SK-N-SH (cell line): ENCODE results near the gene ARMH2. TPM values are rescaled to one million over a fixed set of nuclear protein-coding genes. Genes with fewer than 3 reads are reported as not detected.

Source experiments
- CTCF ChIA-PET: fragments of 300-600, 350-600 bp; formaldehyde crosslinking; extraction: SDS; loops from one replicate; lab custom pipeline; 2021; lab: Yijun Ruan, JAX
- POLR2A ChIA-PET: fragments of 350-600 bp; sonication (Branson Sonifier 250); formaldehyde crosslinking; extraction: SDS; loops from one replicate; lab custom pipeline; 2020; ENCODE audit warnings: antibody characterized with exemption, inconsistent platforms; lab: Yijun Ruan, JAX
- DNase-seq: peaks from one replicate; pipeline ENCODE4 v3.0.0; 2012
- H2AFZ ChIP-seq: fragments of 200-600 bp; sonication (generic); 2 replicates; pipeline ENCODE4 v1.8.1; 2016; ENCODE audit warnings: antibody characterized with exemption, mild to moderate bottlenecking, low read depth
- H3F3A ChIP-seq: fragments of 200-600 bp; sonication (generic); replicated peaks from 2 replicates; pipeline ENCODE3; 2016; ENCODE audit warnings: antibody characterized with exemption, mild to moderate bottlenecking; ENCODE audit not compliant: insufficient read depth
- H3K27ac ChIP-seq, 2 experiments: fragments of 200-500 bp in 1 of 2; fragments of 200-600 bp in 1 of 2; sonication (Bioruptor generic) in 1 of 2; sonication (generic), shearing (Covaris generic) in 1 of 2; 2 replicates each; pipeline versions ENCODE4 v1.5.1 to v1.6.1; 2014 to 2016; ENCODE audit warnings: low read depth in 2 of 2, inconsistent platforms in 1 of 2, low read length in 1 of 2, mild to moderate bottlenecking in 1 of 2, mixed read lengths in 1 of 2
- H3K27me3 ChIP-seq: fragments of 200-600 bp; sonication (generic), shearing (Covaris generic); 2 replicates; pipeline ENCODE4 v1.6.1; 2016; ENCODE audit warnings: mixed run types; ENCODE audit not compliant: insufficient read depth
- H3K36me3 ChIP-seq, 2 experiments: fragments of 200-500 bp in 1 of 2; fragments of 200-600 bp in 1 of 2; sonication (Bioruptor generic) in 1 of 2; sonication (generic) in 1 of 2; replicated peaks in 1 of 2; 2 replicates each; pipeline versions ENCODE3 to v1.5.1; 2014 to 2016; ENCODE audit warnings: low read length in 1 of 2, mild to moderate bottlenecking in 1 of 2; ENCODE audit not compliant: insufficient read depth in 2 of 2, control insufficient read depth in 1 of 2
- H3K4me1 ChIP-seq, 2 experiments: fragments of 200-500 bp in 1 of 2; fragments of 200-600 bp in 1 of 2; sonication (Bioruptor generic) in 1 of 2; sonication (generic), shearing (Covaris generic) in 1 of 2; 2 replicates each; pipeline versions ENCODE4 v1.5.1 to v1.6.1; 2014 to 2016; ENCODE audit warnings: low read depth in 1 of 2, low read length in 1 of 2, mixed run types in 1 of 2; ENCODE audit not compliant: insufficient read depth in 2 of 2, control insufficient read depth in 1 of 2
- H3K4me2 ChIP-seq: fragments of 200-600 bp; sonication (generic), shearing (Covaris generic); 2 replicates; pipeline ENCODE4 v1.6.1; 2017; ENCODE audit warnings: mixed run types
- H3K4me3 ChIP-seq, 2 experiments: fragments of 200-500 bp in 1 of 2; fragments of 200-600 bp in 1 of 2; sonication (Bioruptor generic) in 1 of 2; sonication (generic), shearing (Covaris generic) in 1 of 2; 2 replicates each; pipeline versions ENCODE4 v1.5.1 to v1.8.1; 2014 to 2016; ENCODE audit warnings: low read depth in 2 of 2, inconsistent platforms in 1 of 2, low read length in 1 of 2, mild to moderate bottlenecking in 1 of 2, mixed read lengths in 1 of 2, moderate library complexity in 1 of 2
- H3K79me2 ChIP-seq: fragments of 200-600 bp; sonication (generic); 2 replicates; pipeline ENCODE4 v1.8.1; 2017; ENCODE audit warnings: mild to moderate bottlenecking; ENCODE audit not compliant: insufficient read depth
- H3K9ac ChIP-seq: fragments of 200-600 bp; sonication (generic); 2 replicates; pipeline ENCODE4 v1.6.1; 2017; ENCODE audit warnings: mixed run types
- H3K9me2 ChIP-seq: fragments of 200-600 bp; sonication (generic); 2 replicates; pipeline ENCODE4 v1.6.1; 2017; ENCODE audit warnings: mixed run types
- H3K9me3 ChIP-seq: fragments of 200-600 bp; sonication (generic); 2 replicates; pipeline ENCODE4 v1.6.1; 2017; ENCODE audit warnings: mixed run types, mild to moderate bottlenecking, moderate library complexity
- H4K20me1 ChIP-seq: fragments of 200-600 bp; sonication (generic); 2 replicates; pipeline ENCODE4 v1.6.1; 2017; ENCODE audit warnings: mild to moderate bottlenecking, mixed run types; ENCODE audit not compliant: insufficient read depth
- CHD2 ChIP-seq: fragments of 150-350 bp; IDR thresholded peaks from 2 replicates; pipeline ENCODE4 v1.6.1; 2018; ENCODE audit warnings: low read length; ENCODE audit not compliant: partially characterized antibody
- FOSL2 ChIP-seq: IDR thresholded peaks from 2 replicates; pipeline ENCODE4 v1.4.0; 2012; ENCODE audit warnings: low read depth, mild to moderate bottlenecking, moderate library complexity, borderline replicate concordance
- GABPA ChIP-seq: IDR thresholded peaks from 2 replicates; pipeline ENCODE4 v1.4.0; 2012; ENCODE audit warnings: low read depth, mild to moderate bottlenecking
- GATA2 ChIP-seq: sonication (generic); formaldehyde crosslinking; IDR thresholded peaks from 2 replicates; pipeline ENCODE4 v1.5.0; 2020; ENCODE audit warnings: mild to moderate bottlenecking, missing genetic modification reagents
- JUND ChIP-seq: IDR thresholded peaks from 2 replicates; pipeline ENCODE4 v1.4.0; 2012
- POLR2AphosphoS5 ChIP-seq: IDR thresholded peaks from 2 replicates; pipeline ENCODE4 v1.6.1; 2012; ENCODE audit warnings: low read depth, low read length
- RFX5 ChIP-seq: IDR thresholded peaks from 2 replicates; pipeline ENCODE4 v1.6.1; 2012; ENCODE audit warnings: mild to moderate bottlenecking, improper control_type of control experiment, low read length
- TAF1 ChIP-seq: IDR thresholded peaks from 2 replicates; pipeline ENCODE4 v1.6.1; 2012; ENCODE audit warnings: low read depth, mild to moderate bottlenecking, low read length, moderate library complexity, borderline replicate concordance
- TCF12 ChIP-seq: IDR thresholded peaks from 2 replicates; pipeline ENCODE4 v1.4.0; 2012
- TEAD4 ChIP-seq: IDR thresholded peaks from 2 replicates; pipeline ENCODE4 v1.4.0; 2012; ENCODE audit warnings: mild to moderate bottlenecking, borderline replicate concordance; ENCODE audit not compliant: insufficient read depth
- WGBS: methylation state at CpG from one replicate; pipeline ENCODE4 v1.1.6; 2017; ENCODE audit warnings: low lambda C conversion rate; 5-methylcytosine and 5-hydroxymethylcytosine counted together
- polyA plus RNA-seq, 3 experiments: library from polyadenylated mRNA; depleted of rRNA; stranded (reverse); fragments of >200 nt; gene quantifications; 2 replicates each; pipeline ENCODE4 v1.2.3, GENCODE V29; 2012
- TF ChIP-seq, protein P1 (sequence below): fragments of 200-600 bp; sonication (generic); IDR thresholded peaks from 2 replicates; pipeline ENCODE4 v1.6.1; 2017; ENCODE audit warnings: antibody characterized with exemption, mild to moderate bottlenecking, moderate library complexity
- TF ChIP-seq, protein P2 (sequence below): IDR thresholded peaks from 2 replicates; pipeline ENCODE4 v1.4.0; 2012; ENCODE audit warnings: low read depth

Gene ARMH2
- polyA plus RNA-seq, 1 of the 3 experiments (the other 2 are of a cell fraction): not detected

- H3K36me3 ChIP-seq: no peaks in the 10 kb centered on the region
- H3K27me3 ChIP-seq: no peaks in the 10 kb centered on the region
- H3K4me2 ChIP-seq: no peak overlapping the region
- no peaks in the 10 kb centered on the region for H4K20me1 ChIP-seq
- no peak for DNase-seq
- ChIA-PET CTCF (no interaction called here), POLR2A (no interaction called here)
- no peaks in the 10 kb centered on the region for H3K9me2 ChIP-seq
- H3K4me3 ChIP-seq: no peak overlapping the region
- H3K9ac ChIP-seq: no peak overlapping the region
- no peaks in the 10 kb centered on the region for H3K4me1 ChIP-seq
- H3K27ac ChIP-seq: no peak overlapping the region
- H2AFZ ChIP-seq: no peak overlapping the region; the same call in 1 of the 2 replicates
- H3K9me3 ChIP-seq: no peaks in the 10 kb centered on the region
- no peaks in the 10 kb centered on the region for H3F3A ChIP-seq
- 78% methylated on average over 3 of the region's 3 CpGs for WGBS
- TF ChIP-seq FOSL2 (no peak), GABPA (no peak), TEAD4 (no peak), CHD2 (no peak), TAF1 (no peak), GATA2 (CRISPR knock-in tag) (no peak), RFX5 (no peak), TCF12 (no peak)
- TF ChIP-seq, protein P1, sequence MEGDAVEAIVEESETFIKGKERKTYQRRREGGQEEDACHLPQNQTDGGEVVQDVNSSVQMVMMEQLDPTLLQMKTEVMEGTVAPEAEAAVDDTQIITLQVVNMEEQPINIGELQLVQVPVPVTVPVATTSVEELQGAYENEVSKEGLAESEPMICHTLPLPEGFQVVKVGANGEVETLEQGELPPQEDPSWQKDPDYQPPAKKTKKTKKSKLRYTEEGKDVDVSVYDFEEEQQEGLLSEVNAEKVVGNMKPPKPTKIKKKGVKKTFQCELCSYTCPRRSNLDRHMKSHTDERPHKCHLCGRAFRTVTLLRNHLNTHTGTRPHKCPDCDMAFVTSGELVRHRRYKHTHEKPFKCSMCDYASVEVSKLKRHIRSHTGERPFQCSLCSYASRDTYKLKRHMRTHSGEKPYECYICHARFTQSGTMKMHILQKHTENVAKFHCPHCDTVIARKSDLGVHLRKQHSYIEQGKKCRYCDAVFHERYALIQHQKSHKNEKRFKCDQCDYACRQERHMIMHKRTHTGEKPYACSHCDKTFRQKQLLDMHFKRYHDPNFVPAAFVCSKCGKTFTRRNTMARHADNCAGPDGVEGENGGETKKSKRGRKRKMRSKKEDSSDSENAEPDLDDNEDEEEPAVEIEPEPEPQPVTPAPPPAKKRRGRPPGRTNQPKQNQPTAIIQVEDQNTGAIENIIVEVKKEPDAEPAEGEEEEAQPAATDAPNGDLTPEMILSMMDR: no peak
- TF ChIP-seq, protein P2, sequence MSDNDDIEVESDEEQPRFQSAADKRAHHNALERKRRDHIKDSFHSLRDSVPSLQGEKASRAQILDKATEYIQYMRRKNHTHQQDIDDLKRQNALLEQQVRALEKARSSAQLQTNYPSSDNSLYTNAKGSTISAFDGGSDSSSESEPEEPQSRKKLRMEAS: no peak
- no peaks in the 10 kb centered on the region for H3K79me2 ChIP-seq
Observed at GRCh38 chr6:24763578-24763977, 35.1 kb downstream of the ARMH2 start.

- ChIA-PET POLR2A (no interaction called here), CTCF (no interaction called here)
- Histone ChIP-seq H3K27ac (no peak overlapping the region), H3K4me1 (no peaks in the 10 kb centered on the region), H3K9me2 (no peaks in the 10 kb centered on the region), H3K79me2 (no peaks in the 10 kb centered on the region), H3F3A (no peaks in the 10 kb centered on the region), H3K9ac (no peak overlapping the region), H4K20me1 (no peaks in the 10 kb centered on the region), H3K4me3 (no peak overlapping the region), H3K9me3 (no peaks in the 10 kb centered on the region), H2AFZ (no peak overlapping the region), H3K4me2 (no peak overlapping the region), H3K27me3 (no peaks in the 10 kb centered on the region), H3K36me3 (no peaks in the 10 kb centered on the region)
- DNase-seq: no peak
- TF ChIP-seq JUND: no peak
- no peak for TF ChIP-seq POLR2AphosphoS5
Observed at GRCh38 chr6:24761851-24762250, 36.9 kb downstream of the ARMH2 start.
